Body of pancreas (tissue), 4 donors: ENCODE results near the gene RIMBP3C. TPM values are rescaled to one million over a fixed set of nuclear protein-coding genes. Genes with fewer than 3 reads are reported as not detected.
A peak's percentile ranks its signal among the peaks of the same experiment; 100 is the strongest.
"Not testable (repeated sequence)": the region's sequence is repeated elsewhere in the genome, so short reads cannot be mapped to it uniquely, and the experiment has no call there.

ENCODE experiments used
- ATAC-seq: fragments of 150-250 bp; one replicate; pipeline ENCODE4 v1.9.1; 2016
- DNase-seq, 4 donors: peaks; one replicate each; pipeline ENCODE4 v3.0.0-alpha.2; 2019
- H3K27ac ChIP-seq, 4 donors: fragments of 200-600 bp; sonication (generic); 1 replicate in 3 of 4; 2 replicates in 1 of 4; pipeline versions ENCODE4 v1.5.1 to v1.6.1; 2016 to 2019; ENCODE audit warnings: mild to moderate bottlenecking in 1 of 4, mixed read lengths in 1 of 4, moderate library complexity in 1 of 4
- H3K27me3 ChIP-seq, 2 donors: fragments of 200-600 bp; sonication (generic); one replicate each; pipeline ENCODE4 v1.6.0; 2016; ENCODE audit warnings: mild to moderate bottlenecking in 1 of 2
- H3K36me3 ChIP-seq, 2 donors: fragments of 200-600 bp; sonication (generic); replicated peaks in 1 of 2; 2 replicates each; pipeline ENCODE4 v1.5.1; 2016; ENCODE audit warnings: low read depth in 2 of 2; ENCODE audit not compliant: insufficient read depth in 1 of 2
- H3K4me1 ChIP-seq: fragments of 200-600 bp; sonication (generic); one replicate; pipeline ENCODE4 v1.6.0; 2016
- H3K4me3 ChIP-seq, 2 donors: fragments of 200-600 bp; sonication (generic); 1 replicate in 1 of 2; 2 replicates in 1 of 2; pipeline ENCODE4 v1.5.1; 2016 to 2019
- H3K9me3 ChIP-seq, 3 donors: fragments of 200-600 bp; sonication (generic); 1 replicate in 2 of 3; 2 replicates in 1 of 3; pipeline ENCODE4 v1.5.1; 2016
- WGBS, 2 donors: methylation state at CpG; one replicate each; pipeline ENCODE4 v1.1.5; 2017; 5-methylcytosine and 5-hydroxymethylcytosine counted together
- intact Hi-C: fragments of 100-400 bp; cut with DNase I; formaldehyde crosslinking; loops from one replicate; pipeline ENCODE4 v1.15.1; 2023
- total RNA-seq, 2 donors: library from RNA; depleted of rRNA; stranded (reverse); fragments of >200 nt; gene quantifications; one replicate each; pipeline ENCODE4 v1.1.0, GENCODE V29; 2016

RIMBP3C gene
- total RNA-seq, 2 donors from 2014 or later: under 0.01 TPM; not detected in 1

GRCh38 chr22:21550008-21550677, 1.1 kb downstream of the RIMBP3C start:
- no CpG with 5 or more reads among the region's 62 CpGs for WGBS, 2 donors

GRCh38 chr22:21549558-21549957, 1.7 kb downstream of the RIMBP3C start:
- intact Hi-C loops: not testable (repeated sequence)

More at GRCh38 chr22:21550008-21550677, 1.1 kb downstream of the RIMBP3C start:
- intact Hi-C loops, H3K4me1 ChIP-seq, H3K4me3 ChIP-seq, H3K36me3 ChIP-seq, H3K9me3 ChIP-seq, H3K27ac ChIP-seq, H3K27me3 ChIP-seq, DNase-seq: not testable (repeated sequence)
- ATAC-seq: peak; percentile 66

GRCh38 chr22:21544432-21545322, 6.6 kb downstream of the RIMBP3C start:
- H3K27me3 ChIP-seq, H3K4me1 ChIP-seq, intact Hi-C loops, H3K36me3 ChIP-seq, H3K9me3 ChIP-seq, H3K4me3 ChIP-seq, DNase-seq, H3K27ac ChIP-seq, ATAC-seq: not testable (repeated sequence)
- 94 to 100% methylated on average over 1 to 2 of the region's 17 CpGs for WGBS, 2 donors

More at GRCh38 chr22:21549558-21549957, 1.7 kb downstream of the RIMBP3C start:
- H3K27me3 ChIP-seq, H3K4me3 ChIP-seq, H3K27ac ChIP-seq, H3K9me3 ChIP-seq, H3K4me1 ChIP-seq, DNase-seq, H3K36me3 ChIP-seq: not testable (repeated sequence)
- ATAC-seq: peak; percentile 49
- no CpG with 5 or more reads among the region's 38 CpGs for WGBS, 2 donors

GRCh38 chr22:21539862-21540261, 11.4 kb downstream of the RIMBP3C start:
- no CpG with 5 or more reads among the region's 7 CpGs for WGBS, 2 donors
- peak; percentile 47 for ATAC-seq
- H3K27ac ChIP-seq, H3K9me3 ChIP-seq, H3K27me3 ChIP-seq, H3K4me3 ChIP-seq, DNase-seq, H3K36me3 ChIP-seq, intact Hi-C loops, H3K4me1 ChIP-seq: not testable (repeated sequence)

- H3K36me3 ChIP-seq, DNase-seq, H3K4me1 ChIP-seq, H3K27me3 ChIP-seq, H3K27ac ChIP-seq, H3K4me3 ChIP-seq, intact Hi-C loops, ATAC-seq, H3K9me3 ChIP-seq: not testable (repeated sequence)
- no CpG with 5 or more reads among the region's 20 CpGs for WGBS, 2 donors
Observed at GRCh38 chr22:21532863-21533648, 18.2 kb downstream of the RIMBP3C start.

GRCh38 chr22:21531525-21531924, 19.7 kb downstream of the RIMBP3C start:
- H3K9me3 ChIP-seq, H3K27ac ChIP-seq, H3K4me1 ChIP-seq, H3K27me3 ChIP-seq, intact Hi-C loops, DNase-seq, H3K36me3 ChIP-seq, H3K4me3 ChIP-seq, ATAC-seq: not testable (repeated sequence)
- no CpG with 5 or more reads among the region's 5 CpGs for WGBS, 2 donors

- H3K27ac ChIP-seq, intact Hi-C loops, DNase-seq, H3K9me3 ChIP-seq, H3K4me3 ChIP-seq, ATAC-seq, H3K36me3 ChIP-seq, H3K4me1 ChIP-seq, H3K27me3 ChIP-seq: not testable (repeated sequence)
- WGBS, 2 donors: no CpG with 5 or more reads among the region's 6 CpGs
Observed at GRCh38 chr22:21526705-21527500, 24.4 kb downstream of the RIMBP3C start.

GRCh38 chr22:21516970-21517764, 34.1 kb downstream of the RIMBP3C start:
- H3K36me3 ChIP-seq, H3K4me3 ChIP-seq, H3K4me1 ChIP-seq, H3K27ac ChIP-seq, intact Hi-C loops, H3K27me3 ChIP-seq, H3K9me3 ChIP-seq: not testable (repeated sequence)
- peak in 1 of 4 donors; percentile 61 for DNase-seq
- ATAC-seq: peak; percentile 91
- WGBS, 2 donors: no CpG with 5 or more reads among the region's 115 CpGs

- H3K36me3 ChIP-seq, intact Hi-C loops, DNase-seq, H3K9me3 ChIP-seq, H3K27ac ChIP-seq, ATAC-seq, H3K27me3 ChIP-seq, H3K4me3 ChIP-seq, H3K4me1 ChIP-seq: not testable (repeated sequence)
- WGBS, 2 donors: no CpG with 5 or more reads among the region's 22 CpGs
Observed at GRCh38 chr22:21516522-21516921, 34.7 kb downstream of the RIMBP3C start.

GRCh38 chr22:21515234-21515633, 36.0 kb downstream of the RIMBP3C start:
- WGBS, 2 donors: no CpG with 5 or more reads among the region's 9 CpGs
- H3K27me3 ChIP-seq, H3K9me3 ChIP-seq, H3K36me3 ChIP-seq, H3K27ac ChIP-seq, H3K4me1 ChIP-seq, intact Hi-C loops, H3K4me3 ChIP-seq, ATAC-seq, DNase-seq: not testable (repeated sequence)
